Fibroblast of skin of back (primary cell): ENCODE results near the gene SPPL3.

Experiments
- DNase-seq: peaks from one replicate; pipeline ENCODE4 v3.0.0-alpha.2; 2013

Gene SPPL3

DNA sequence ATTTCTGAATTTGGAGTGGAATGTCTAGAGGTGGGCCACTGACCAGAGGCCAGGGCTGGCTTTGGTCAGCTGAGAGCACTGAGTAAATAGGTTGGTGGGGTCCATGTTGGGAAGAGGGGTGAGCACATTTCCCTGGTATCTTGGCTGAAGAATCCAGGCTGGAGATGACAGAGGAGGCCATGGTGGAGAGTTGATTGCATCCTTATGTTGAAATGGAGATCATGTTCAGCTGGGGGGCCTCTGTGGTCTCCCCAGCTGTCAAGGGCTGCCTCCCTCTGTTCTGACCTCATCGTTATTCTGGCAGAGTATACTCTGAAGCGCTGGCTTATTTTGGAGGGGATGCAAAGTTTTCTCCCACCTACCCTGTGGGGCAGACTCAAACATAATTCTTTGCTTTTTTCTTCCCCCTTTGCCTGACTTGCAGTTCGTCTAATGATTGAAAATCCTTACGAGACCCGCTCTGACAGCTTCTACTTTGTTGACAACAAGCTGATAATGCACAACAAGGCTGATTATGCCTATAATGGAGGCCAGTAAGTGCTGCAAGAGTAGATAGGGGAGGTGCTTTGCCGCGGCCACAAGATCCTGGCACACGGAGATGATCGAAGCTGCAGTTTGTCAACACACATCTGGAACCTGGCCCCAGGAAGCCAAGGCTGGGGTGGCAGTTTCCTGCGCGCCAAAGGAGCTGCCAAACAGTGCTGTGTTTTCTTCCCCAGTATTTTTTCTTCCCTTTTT is 184.5 kb downstream of the SPPL3 start:
- DNase-seq = no peak

DNA sequence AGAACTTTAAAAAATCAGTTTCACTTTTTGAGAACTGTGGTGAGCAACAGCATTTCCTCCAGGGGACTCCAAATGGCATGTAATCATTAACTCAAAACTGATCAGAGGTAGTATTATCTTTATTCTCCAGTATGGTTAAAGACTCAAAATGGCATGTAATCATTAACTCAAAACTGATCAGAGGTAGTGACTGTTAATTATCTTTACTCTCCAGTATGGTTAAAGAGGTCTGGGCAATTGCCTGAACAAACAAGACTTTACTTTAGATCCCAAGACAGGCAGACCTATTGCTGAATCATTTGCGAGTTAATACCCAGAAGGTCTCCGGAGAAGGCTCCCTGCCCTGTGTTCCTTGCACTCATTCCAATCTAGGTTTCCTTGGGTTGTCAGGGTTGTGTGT is 185.1 kb downstream of the SPPL3 start:
- DNase-seq = no peak

DNA sequence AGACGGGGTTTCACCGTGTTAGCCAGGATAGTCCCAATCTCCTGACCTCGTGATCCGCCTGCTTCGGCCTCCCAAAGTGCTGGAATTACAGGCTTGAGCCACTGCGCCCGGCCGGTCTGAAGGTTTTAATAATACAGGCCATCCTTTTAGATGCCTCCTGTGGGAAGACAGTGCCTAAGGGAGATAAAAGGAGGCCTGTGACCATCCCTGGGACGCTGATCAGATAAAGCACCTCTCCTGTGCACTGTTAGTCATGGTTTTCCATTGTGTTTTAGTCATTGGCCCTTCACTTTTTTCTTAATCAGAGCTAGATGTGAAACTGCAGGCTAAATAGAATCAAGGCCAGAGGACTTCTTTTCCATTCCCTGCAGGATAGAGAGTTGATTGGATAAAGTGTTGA is 186.1 kb downstream of the SPPL3 start:
- DNase-seq = no peak

DNA sequence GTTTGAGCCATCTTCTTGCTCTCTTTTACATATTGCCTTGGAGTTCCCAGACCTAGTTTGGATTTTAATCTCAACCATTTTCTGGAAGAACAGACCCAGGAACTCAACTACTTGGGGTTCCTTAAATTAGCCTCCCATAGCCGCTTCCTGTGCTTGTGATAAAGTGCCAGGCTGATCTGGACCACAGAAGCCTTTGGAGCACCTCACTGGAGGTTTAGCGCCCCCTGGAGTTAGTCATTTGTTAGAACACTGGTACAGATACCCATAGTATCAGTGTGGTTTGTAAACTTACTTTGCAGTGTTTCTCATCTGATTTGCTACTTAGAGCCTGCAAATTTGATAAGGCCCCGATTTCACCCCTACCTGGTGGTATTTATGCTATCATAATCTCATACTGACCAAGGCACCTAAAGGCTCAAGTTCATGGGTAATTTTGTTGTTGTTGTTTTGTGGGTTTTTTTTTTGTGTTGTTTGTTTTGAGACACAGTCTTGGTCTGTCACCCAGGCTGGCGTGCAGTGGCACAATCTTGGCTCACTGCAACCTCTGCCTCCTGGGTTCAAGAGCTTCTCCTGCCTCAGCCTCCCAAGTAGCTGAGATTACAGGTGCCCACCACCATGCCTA is 190.2 kb downstream of the SPPL3 start:
- peak; percentile 79 for DNase-seq

- no peak for DNase-seq
Measured at GRCh38 chr12:120712610-120713009, 191.5 kb downstream of the SPPL3 start.
